Adipocyte (in vitro differentiated cells): Measurements from ENCODE around the gene POT1.
"Not testable (repeated sequence)": the region's sequence is repeated elsewhere in the genome, so short reads cannot be mapped to it uniquely, and the experiment has no call there.

ENCODE experiments used
- DNase-seq: peaks from one replicate; pipeline ENCODE4 v3.0.0-alpha.2; 2015; ENCODE audit warnings: low read depth
- H3K27me3 ChIP-seq: replicated peaks from 2 replicates; pipeline ENCODE4 v1.7.0; 2013; ENCODE audit warnings: mild to moderate bottlenecking, low read length, moderate library complexity; ENCODE audit not compliant: control insufficient read depth, insufficient read depth
- H3K36me3 ChIP-seq: 2 replicates; pipeline ENCODE4 v1.7.0; 2013; ENCODE audit warnings: low read length, mild to moderate bottlenecking, moderate library complexity; ENCODE audit not compliant: control insufficient read depth, insufficient read depth, severe bottlenecking
- H3K4me1 ChIP-seq: 2 replicates; pipeline ENCODE4 v1.7.0; 2013; ENCODE audit warnings: mild to moderate bottlenecking, low read length, moderate library complexity; ENCODE audit not compliant: control insufficient read depth, insufficient read depth
- H3K4me3 ChIP-seq: 2 replicates; pipeline ENCODE4 v1.7.0; 2013; ENCODE audit warnings: mild to moderate bottlenecking, low read length, moderate library complexity
- H3K9ac ChIP-seq: 2 replicates; pipeline ENCODE4 v1.7.0; 2013; ENCODE audit warnings: mild to moderate bottlenecking, low read length, moderate library complexity
- H3K9me3 ChIP-seq: 2 replicates; pipeline ENCODE4 v1.7.0; 2013; ENCODE audit warnings: mild to moderate bottlenecking, low read length, moderate library complexity; ENCODE audit not compliant: control insufficient read depth

POT1 gene, protein sequence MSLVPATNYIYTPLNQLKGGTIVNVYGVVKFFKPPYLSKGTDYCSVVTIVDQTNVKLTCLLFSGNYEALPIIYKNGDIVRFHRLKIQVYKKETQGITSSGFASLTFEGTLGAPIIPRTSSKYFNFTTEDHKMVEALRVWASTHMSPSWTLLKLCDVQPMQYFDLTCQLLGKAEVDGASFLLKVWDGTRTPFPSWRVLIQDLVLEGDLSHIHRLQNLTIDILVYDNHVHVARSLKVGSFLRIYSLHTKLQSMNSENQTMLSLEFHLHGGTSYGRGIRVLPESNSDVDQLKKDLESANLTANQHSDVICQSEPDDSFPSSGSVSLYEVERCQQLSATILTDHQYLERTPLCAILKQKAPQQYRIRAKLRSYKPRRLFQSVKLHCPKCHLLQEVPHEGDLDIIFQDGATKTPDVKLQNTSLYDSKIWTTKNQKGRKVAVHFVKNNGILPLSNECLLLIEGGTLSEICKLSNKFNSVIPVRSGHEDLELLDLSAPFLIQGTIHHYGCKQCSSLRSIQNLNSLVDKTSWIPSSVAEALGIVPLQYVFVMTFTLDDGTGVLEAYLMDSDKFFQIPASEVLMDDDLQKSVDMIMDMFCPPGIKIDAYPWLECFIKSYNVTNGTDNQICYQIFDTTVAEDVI

GRCh38 chr7:124929467-124930172 lies at the start of gene POT1:
TSS of gene POT1 (minus strand) at chr7:124929825. CDS start at chr7:124897173, 32,652 bp downstream.
- no peaks in the 10 kb centered on the region for H3K36me3 ChIP-seq
- no peaks in the 10 kb centered on the region for H3K27me3 ChIP-seq
- peak within 1 kb of the TSS; percentile 93 for H3K9ac ChIP-seq
- H3K9me3 ChIP-seq: no peaks in the 10 kb centered on the region
- DNase-seq: peak; percentile 100
- peaks cover 28% of the 10 kb centered on the region for H3K4me1 ChIP-seq
- H3K4me3 ChIP-seq: peak within 1 kb of the TSS; percentile 96

- H3K36me3 ChIP-seq, H3K9me3 ChIP-seq, H3K4me1 ChIP-seq, H3K27me3 ChIP-seq, H3K9ac ChIP-seq, H3K4me3 ChIP-seq, DNase-seq: not testable (repeated sequence)
Observed at GRCh38 chr7:124975131-124975530, 45.5 kb upstream of the POT1 start.

DNA sequence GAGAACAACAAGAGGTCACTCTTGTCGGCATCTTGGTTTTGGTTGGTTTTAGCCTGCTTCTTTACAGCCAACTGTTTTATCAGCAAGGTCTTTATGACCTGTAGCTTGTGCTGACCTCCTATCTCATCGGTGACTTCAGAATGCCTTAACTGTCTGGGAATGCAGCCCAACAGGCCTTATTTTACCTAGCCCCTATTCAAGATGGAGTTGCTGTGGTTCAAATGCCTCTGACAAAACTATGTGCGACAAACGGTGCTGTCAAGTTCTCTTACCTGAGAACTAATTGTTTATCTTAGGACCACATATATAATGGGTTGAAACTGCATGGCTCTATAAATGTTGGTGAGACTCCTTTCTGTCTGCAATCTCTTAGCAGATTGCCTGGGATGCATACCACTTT lies 35.9 kb upstream of the POT1 start:
- no peak for DNase-seq
- Histone ChIP-seq H3K27me3 (no peaks in the 10 kb centered on the region), H3K4me1 (no peaks in the 10 kb centered on the region), H3K36me3 (no peaks in the 10 kb centered on the region), H3K9me3 (no peaks in the 10 kb centered on the region), H3K9ac (no peak overlapping the region), H3K4me3 (no peak overlapping the region)

DNA sequence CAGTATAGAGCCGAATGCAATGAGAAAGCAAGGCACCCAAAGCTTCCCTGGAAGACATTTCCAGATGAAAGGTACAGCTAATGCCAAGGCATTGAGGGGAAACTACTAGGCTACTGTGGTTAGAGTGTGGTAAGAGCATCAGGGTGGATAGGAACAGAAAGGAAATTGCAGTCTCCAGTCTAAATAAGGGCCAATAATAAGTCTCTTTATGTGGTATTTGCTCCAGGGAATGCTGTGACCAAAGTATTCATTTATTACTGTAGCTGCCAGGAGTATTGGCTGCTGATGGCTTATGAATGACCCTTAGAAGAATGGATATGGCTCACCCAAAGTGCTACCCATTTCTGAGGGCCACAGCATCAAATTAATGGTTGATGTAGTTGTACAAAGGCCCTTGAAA lies 30.1 kb upstream of the POT1 start:
- H3K27me3 ChIP-seq: no peaks in the 10 kb centered on the region
- H3K4me3 ChIP-seq: no peak overlapping the region

GRCh38 chr7:124957952-124958351 lies 28.3 kb upstream of the POT1 start:
- not testable (repeated sequence) for H3K9me3 ChIP-seq, H3K36me3 ChIP-seq, H3K4me1 ChIP-seq, H3K9ac ChIP-seq, DNase-seq, H3K4me3 ChIP-seq, H3K27me3 ChIP-seq

More for the DNA sequence above, 30.1 kb upstream of the POT1 start:
- Histone ChIP-seq H3K9ac (no peak overlapping the region), H3K36me3 (no peaks in the 10 kb centered on the region), H3K9me3 (peaks cover 8% of the 10 kb centered on the region), H3K4me1 (no peaks in the 10 kb centered on the region)
- DNase-seq: no peak

DNA sequence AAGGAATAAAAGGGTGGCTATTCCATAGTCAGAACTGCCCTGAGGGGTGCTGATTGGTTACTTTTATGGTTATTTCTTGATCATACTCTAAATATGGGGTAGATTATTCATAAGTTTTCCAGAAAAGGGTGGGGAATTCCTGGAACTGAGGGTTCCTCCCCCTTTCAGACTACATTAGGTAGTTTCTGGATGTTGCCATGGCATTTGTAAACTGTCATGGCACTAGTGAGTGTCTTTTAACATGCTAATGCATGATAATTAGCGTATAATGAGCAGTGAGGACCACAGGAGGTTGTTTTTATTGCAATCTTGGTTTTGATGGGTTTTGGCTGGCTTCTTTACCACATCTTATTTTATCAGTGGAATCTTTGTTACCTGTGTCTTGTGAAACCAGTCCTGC lies 26.5 kb upstream of the POT1 start:
- peaks cover 8% of the 10 kb centered on the region for H3K9me3 ChIP-seq
- DNase-seq: no peak
- no peak overlapping the region for H3K4me3 ChIP-seq
- no peaks in the 10 kb centered on the region for H3K4me1 ChIP-seq
- no peaks in the 10 kb centered on the region for H3K36me3 ChIP-seq
- H3K27me3 ChIP-seq: no peaks in the 10 kb centered on the region
- no peak overlapping the region for H3K9ac ChIP-seq

GRCh38 chr7:124954790-124955189 lies 25.2 kb upstream of the POT1 start:
- Histone ChIP-seq H3K4me3 (no peak overlapping the region), H3K9ac (no peak overlapping the region), H3K27me3 (no peaks in the 10 kb centered on the region), H3K9me3 (peaks cover 4% of the 10 kb centered on the region), H3K36me3 (no peaks in the 10 kb centered on the region), H3K4me1 (no peaks in the 10 kb centered on the region)
- DNase-seq: no peak

DNA sequence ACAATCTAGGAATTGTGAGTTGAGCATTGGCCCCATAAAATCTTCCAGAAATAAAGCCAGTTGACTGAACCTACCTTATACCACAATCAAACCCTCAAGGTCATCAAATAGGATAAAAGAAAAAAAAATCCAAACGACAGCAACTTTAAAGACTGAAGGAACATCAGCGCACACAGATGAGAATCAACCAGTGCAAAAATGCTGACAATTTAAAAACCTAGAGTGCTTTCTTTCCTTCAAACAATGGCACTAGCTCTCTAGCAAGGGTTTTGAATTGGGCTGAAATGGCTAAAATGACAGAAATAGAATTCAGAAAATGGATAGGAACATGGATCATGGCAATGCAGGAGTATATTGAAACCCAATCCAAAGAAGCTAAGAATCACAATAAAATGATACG lies 16.1 kb upstream of the POT1 start:
- Histone ChIP-seq H3K9me3 (peaks cover 6% of the 10 kb centered on the region), H3K36me3 (no peaks in the 10 kb centered on the region), H3K27me3 (no peaks in the 10 kb centered on the region), H3K9ac (no peak overlapping the region), H3K4me3 (no peak overlapping the region), H3K4me1 (no peaks in the 10 kb centered on the region)
- no peak for DNase-seq

DNA sequence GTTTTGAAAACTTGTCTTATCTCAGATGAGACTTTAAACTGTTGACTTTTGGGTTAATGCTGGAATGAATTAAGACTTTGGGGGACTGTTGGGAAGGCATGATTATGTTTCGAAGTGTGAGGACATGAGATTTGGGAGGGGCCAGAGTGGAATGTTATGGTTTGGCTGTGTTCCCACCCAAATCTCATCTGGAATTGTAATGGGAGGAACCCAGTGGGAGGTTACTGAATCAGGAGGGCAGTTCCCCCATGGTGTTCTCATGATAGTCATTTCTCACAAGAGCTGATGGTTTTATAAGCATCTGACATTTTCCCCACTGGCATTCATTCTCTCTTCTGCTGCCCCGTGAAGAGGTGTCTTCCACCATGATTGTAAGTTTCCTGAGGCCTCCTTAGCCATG lies 13.8 kb upstream of the POT1 start:
- Histone ChIP-seq H3K4me1 (peaks cover 3% of the 10 kb centered on the region), H3K27me3 (no peaks in the 10 kb centered on the region), H3K36me3 (no peaks in the 10 kb centered on the region), H3K4me3 (no peak overlapping the region), H3K9ac (no peak overlapping the region), H3K9me3 (peaks cover 6% of the 10 kb centered on the region)
- DNase-seq: no peak

DNA sequence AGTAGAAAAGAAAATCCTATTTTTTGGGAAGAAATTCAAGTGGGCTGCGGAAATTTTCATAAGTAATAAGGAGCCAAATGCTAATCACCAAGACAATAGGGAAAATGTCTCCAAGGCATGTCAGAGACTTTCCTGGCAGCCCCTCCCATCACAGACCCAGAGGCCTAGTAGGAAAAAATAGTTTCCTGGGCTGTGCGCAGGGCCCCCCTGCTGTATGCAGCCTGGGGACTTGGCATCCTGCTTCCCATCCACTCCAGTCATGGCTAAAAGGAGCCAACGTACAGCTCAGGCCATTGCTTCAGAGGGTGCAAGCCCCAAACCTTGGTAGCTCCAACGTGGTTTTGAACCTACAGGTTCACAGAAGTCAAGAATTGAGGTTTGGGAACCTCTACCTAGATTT lies 12.8 kb upstream of the POT1 start:
- H3K4me1 ChIP-seq: peaks cover 3% of the 10 kb centered on the region
- H3K9ac ChIP-seq: no peak overlapping the region
- no peak for DNase-seq
- H3K27me3 ChIP-seq: no peaks in the 10 kb centered on the region
- H3K36me3 ChIP-seq: no peaks in the 10 kb centered on the region
- H3K9me3 ChIP-seq: peaks cover 6% of the 10 kb centered on the region
- H3K4me3 ChIP-seq: no peak overlapping the region

DNA sequence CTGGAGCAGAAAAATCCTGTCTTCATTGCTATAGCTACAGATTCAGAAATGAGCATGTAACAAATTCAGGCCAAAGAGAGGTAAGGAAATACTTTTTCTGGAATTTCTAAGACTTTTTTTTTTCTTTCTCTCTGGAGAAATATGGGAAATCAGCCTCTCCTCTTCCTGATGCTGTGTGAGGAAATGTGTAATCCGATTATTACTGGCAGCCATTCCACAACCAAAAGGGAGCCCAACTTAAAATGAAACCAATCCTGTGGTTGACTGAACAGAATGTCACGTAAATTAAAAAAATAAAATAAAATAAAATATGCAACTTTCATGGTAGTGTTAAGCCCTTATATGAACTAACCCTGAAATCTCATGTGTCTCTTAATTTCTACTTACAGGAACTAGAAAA lies 10.7 kb upstream of the POT1 start:
- no peaks in the 10 kb centered on the region for H3K27me3 ChIP-seq
- DNase-seq: no peak
- H3K4me3 ChIP-seq: peak overlapping the region; percentile 19
- no peaks in the 10 kb centered on the region for H3K9me3 ChIP-seq
- peaks cover 3% of the 10 kb centered on the region for H3K4me1 ChIP-seq
- H3K9ac ChIP-seq: peak overlapping the region; percentile 48
- H3K36me3 ChIP-seq: no peaks in the 10 kb centered on the region
